HG03457 (cell line): ENCODE data around the gene RFNG.

Experiments used
- ATAC-seq: cut with Tn5 transposase; IDR thresholded peaks from one replicate; pipeline ENCODE4 v1.9.1; 2021; ENCODE audit warnings: moderate number of reproducible peaks; ENCODE audit not compliant: unreplicated experiment

Gene RFNG

DNA sequence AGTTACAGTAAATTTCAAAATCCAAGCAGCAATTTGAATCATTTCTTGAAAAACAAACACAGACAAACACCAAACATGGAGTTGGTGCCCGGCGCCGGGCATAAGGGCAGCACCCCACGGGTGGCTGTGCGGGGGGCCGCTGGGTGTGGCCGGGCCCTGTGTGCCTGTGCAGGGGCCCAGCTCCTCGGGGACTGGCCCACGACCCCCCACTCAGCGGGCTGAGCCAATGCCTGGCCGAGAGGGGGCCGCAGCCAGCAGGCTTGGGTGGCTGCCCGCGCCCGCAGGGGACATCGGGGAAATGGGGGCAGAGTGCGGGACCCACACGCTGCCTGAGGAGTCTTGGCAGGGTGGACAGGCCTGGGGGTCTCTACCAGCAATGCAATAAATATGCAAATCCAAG, 26.8 kb upstream of the RFNG start:
- no peak for ATAC-seq

DNA sequence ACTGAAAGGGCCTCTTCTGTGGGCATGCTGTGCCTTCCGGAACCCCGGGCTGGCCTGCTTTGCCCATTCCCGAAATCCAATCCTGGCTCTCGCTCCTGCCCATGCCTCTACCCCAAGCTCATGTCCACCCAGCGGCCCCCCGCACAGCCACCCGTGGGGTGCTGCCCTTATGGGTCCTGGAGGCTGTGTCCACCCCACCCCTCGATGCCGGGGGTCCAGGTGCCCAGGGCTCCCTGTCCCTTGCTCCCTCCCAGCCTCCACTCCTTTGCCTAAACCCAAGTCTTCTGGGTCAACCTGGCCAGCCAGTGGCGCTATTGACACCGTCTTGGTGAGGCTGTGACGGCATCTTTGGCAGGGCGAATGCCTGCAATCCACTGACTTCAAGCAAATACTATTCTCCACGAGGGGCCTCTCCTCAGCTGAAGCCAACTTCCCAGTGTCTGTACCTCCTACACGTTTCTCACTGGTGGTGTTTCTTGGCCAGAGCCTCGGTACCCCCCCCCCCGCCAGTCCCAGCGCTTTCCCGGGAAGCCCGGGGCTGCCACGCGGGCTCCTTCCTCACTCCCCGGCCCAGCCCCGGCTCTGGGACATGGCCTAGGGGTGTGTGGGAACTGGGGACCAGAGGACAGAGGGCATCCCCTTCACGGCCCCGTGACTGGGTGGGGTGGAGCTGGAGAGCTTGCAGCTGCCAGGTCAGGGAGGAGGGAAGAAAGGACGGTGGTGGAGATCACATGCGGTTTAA, 26.2 kb upstream of the RFNG start:
- ATAC-seq, result no peak

DNA sequence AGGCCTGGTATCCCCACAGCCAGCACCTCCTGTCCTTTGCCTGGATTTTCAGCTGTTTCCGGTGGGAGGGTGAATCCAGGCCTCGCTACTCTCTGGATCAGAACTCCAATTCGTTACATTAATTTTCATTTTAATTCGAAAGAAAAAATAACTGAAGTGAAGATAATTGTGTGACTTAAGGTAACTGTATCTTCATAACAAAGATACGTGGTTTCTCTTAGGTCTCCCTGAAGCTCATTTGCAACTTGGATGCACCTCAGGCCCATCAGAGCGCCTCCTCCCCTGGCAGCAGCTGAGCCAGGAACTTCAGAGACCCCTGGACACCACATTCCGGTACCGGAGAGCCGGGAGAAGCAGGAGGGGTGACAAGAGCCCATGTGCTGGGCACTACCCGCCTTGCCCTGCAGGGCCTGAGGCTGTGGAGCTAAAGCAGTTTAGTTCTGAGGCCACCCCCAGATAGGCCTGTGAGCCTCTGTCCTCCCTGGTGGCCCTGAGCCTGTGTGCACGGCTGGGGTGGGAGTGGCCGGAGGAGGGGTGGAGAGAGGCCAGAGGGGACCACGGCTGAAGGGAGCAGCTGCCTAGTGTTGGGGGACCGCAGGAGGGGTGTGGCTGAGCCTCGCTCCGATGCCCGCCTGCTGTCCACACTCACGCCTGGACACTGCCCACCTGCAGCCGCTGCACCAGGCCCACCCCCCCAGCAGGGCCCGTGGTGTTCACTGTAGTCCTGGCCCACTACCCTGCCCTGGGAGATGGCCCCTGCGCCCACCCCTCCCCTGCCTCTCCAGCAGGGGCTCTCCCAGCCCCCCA, 25.4 kb upstream of the RFNG start:
- ATAC-seq, result no peak

DNA sequence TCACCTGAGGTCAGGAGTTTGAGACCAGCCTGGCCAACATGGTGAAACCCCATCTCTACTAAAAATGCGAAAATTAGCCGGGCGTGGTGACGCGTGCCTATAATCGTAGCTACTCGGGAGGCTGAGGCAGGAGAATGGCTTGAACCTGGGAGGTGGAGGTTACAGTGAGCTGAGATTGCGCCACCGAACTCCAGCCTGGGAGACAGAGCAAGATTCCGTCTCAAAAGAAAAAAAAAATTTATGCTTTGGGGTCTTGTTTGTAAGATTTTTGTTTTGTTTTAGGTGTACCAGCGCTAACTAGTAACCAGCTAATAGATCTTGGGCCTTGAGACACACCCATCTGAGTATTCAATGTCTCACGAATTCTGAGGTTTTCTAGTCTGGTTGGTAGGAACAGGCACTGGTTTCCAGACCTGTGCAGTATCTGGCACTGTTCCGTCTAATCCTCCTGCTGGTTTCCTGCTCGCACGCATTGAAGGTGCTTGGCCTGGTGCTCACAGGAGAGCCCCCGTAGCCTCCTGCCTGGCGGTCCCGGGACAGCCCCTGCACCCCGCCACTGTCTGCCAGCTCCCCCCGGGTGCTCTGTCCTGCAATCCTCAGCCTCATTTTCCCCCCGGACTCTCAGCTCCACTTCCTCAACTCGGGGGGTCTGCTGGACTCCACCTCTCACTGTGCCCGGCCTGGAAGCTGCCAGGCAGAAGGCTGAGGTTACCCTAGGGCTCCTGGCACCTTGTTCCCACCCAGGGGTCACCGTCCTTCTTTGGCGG, 24.6 kb upstream of the RFNG start:
- ATAC-seq, result no peak

DNA sequence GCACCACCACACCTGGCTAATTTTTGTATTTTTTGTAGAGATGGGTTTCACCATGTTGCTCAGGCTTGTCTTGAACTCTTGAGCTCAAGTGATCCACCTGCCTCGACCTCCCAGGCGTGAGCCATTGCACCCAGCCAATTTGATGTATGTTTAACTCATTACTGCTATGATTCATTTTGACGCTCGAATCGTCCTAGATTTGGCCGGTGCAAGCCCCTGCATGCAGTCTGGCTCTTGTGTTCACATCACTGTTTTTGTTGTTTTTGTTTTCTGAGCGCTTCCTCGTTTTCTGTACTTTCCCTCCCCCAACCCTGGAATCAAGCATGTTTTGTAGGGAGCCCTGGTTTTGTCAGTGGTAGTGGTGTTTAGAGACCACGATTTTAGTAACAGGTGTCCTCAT, 21.8 kb upstream of the RFNG start:
- no peak for ATAC-seq

DNA sequence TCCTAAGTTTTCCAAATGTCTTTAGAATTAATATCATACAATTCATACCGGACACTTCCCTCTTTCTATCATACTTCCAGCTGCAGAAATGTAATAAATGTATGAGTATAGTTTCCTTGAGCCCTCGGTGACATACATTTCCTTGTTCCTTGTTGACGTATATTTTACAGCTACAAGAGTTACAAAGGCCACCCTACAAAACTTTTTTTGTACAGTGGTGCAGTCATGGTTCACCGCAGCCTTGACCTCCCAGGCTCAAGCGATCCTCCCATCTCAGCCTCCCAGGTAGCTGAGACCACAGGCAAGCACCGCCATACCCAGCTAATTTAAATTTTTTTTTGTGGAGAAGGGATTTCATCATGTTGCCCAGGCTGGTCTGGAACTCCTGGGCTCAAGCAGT, 21.2 kb upstream of the RFNG start:
- no peak for ATAC-seq

DNA sequence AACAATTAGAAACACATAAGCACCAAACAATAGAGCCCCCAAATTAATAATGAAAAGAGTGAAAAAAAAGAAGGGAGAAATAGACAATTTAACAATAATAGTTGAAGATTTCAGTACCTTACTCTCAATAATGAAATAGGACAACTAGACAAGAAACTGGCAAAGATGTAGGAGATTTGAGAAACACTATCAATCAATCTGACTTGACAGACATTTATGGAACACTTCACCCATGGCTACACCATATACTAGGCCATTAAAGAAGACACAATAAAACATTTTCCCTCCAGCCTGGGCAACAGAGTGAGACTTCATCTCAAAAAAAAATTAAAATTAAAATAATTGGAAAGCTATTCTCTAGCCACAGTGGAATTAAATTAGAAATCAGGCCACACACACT, 19.0 kb upstream of the RFNG start:
- ATAC-seq, result no peak

DNA sequence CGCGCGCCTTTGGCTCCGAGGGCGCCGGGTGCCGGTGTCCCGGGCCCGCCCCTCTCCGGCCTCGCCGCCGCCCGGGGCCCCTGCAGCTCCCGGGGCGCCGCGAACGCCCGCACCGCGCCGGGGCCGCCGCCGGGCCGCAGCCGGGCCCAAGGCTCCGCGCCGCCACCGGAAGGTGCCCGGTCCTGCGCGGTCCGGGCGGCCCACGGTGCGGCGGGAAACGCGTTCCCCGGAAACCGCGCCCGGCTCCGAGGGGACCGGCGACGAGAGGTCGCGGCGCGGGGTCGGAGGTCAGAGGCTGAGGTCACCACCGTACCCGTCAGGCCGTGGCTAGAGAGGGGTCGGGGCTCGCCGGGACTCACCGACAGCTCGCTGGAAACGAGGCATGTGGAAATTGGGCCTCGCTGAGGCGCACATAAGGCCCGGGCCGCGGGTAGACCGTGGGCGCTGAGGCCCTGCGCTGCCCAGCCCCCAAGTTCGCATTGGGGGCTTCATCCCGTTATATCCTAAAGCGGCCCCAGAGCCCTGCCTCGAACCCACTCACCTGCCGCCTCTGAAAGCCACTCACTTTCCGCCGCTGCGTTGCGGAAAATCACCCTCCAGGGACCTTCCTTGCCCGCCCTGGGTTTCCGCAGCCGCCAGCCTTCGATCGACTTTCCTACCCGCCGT, 14.2 kb upstream of the RFNG start, which contains the start of gene DUS1L:
Gene DUS1L, minus strand, starts transcription at position 167 of the 666 bp plus-strand sequence. CDS start 745 bp downstream, outside the sequence.
- no peak for ATAC-seq

DNA sequence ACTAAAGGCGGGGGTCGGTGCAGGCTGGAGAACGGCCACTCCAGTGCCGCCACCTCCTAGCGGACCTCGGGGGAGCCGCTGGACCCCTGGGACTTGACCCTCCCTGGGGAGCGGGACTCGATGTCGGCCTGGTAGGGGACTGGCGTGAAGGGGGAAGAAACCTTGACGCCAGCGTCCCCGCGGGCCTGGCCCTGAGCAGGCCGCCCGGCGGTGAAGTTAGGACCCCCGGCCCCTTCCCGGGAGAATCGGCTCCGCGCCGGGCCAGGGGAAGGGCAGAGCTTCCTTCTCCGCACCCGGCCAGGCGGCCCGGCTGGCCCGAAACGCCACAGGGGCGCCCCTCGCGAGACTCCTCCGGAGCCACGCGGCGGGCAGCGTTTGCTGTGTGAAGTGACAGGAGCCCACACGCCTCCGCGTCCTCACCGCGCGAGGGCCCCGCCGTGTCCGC, 13.6 kb upstream of the RFNG start:
- ATAC-seq, result no peak

DNA sequence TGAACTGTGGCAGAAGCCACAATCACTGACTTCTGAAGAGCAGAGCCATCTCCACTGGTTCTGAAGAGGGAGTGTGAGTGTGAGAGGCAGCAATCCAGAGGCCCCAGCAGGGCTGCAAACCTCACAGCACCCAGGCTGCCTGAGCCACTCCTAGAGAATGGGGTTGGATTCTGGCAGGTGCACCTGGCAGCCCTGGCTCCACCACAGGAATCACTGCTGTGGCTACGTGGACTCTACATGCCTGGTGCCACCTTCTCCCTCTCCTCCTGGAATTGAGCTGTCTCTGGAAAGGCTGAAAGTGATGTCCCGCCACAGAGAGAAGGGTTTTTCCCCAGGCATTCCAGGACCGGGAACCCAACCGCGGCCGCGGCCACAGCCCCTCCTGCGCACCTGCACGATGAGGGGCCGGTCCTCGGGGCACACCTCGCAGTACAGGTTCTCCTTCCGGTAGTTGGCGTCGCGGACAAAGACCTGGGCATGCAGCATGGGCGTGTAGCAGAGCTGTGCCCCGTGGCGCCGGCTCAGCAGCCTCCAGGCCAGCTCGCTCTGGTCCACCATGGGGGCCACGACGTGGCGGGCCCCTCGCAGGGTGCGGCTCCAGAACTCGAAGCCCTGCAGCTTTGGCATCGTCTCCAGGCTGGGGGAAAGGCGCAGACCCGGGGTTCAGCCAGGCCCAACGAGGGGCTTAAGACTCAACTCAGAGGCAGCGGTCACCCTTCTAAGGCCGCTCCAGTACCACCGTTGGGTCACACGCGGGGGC, 13.0 kb upstream of the RFNG start:
- ATAC-seq, result no peak

DNA sequence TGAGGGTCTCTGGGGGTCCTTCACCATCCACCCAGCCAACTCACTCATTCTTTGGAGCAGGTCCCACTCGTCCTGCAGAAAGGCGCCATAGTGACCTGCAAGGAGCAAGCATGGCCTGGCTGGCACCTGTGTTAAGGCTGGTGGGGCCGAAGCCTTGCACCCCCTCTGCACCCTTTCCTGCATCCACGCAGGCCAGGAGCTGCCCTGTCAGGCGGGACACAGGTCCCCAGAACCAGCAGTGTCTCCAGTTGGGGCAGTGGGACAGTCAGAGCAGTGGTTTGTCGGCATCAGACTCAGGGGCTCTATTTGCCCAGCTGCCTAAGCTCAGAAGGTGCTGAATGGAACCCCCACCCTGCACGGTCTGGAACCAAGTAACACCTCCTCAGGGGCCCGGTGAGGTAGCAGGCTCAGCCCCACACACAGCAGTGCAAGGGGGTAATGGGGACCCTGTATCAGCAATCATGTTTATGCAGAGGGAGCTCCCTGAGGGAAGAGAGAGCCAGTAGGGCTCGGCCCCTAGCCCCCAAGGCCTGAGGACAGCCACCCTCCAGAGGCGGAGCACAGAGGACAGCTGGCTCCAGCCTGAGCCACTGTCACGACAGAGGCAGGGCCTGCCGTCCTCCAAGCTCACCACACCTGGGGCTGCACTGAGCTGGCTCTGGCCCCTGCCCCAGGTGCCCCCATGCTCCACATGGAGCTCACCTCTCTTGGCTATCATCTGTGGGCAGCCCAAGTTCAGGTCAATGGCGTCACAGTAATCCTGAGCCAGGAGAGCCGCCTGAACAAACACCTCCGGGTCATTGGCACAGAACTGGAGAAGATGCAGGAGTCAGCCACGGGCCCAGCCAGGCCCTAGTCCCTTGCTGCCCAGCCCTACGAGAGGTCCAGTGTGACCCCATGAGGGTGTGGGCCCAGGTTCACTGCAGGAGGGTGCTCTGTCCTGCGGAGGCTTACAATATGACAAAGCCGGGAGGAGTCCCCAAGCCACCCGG, 12.1 kb upstream of the RFNG start:
- no peak for ATAC-seq

DNA sequence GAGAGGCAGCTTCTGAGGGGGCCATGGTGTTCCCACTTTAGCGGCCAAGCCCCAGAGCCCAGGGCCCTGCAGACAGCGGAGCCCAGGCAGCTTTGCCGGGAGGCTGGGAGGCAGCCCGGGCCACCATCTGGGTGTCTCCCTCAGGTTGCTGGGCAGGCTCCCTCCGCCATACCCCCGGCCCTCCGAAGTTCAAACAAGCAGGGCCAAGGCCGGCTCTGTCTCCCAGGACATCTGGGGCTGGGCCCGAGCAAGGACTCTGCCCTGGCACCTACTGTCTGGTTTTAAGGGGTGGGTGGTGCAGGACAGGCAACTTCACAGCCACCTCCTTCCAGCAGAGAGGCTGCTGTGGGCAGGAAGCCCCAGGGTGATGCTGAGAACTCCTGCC, 11.4 kb upstream of the RFNG start:
- ATAC-seq, result no peak

DNA sequence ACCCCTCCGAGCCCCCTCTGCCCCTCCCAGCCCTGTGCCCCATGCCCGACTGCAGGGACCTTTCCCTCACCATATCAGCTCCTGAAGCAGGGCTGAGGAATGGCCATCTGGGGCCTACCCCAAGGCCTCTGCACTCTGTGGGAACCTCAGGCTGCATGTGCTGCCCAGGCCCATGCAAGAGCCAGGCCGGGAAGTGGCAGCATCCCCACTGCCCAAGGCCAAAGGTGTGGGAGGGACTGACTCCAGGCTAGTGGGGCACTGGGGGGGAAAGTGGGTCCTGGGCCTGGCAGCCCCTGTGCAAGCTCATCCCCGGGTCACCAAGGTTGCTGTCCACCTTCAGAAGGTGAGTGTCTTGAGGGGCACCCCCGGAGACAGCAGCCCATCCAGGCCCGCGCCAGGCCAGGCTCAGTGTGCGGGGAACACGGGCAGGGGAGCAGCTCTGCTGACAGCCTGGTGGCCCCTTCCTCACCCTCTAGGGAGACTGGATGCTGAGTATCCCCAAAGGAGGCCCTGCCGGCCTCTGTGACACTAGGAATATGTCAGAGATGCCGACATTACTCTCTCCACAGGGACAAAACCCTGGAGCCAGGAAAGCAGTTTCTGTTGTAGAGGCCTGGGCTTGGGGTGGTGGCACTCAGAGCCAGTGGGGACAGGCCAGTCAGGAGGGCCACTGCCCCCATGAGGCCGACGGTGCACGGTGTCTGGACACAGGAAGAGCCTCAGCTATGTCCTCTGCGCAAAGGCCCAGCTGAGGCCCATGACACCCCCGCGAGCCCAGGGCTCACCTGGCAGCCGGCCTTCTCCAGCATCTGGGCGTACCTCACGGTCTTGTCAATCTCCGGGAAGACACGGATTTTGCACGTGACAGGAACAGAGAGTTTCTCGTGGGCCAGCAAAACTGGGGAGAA, 10.7 kb upstream of the RFNG start:
- ATAC-seq, result no peak

DNA sequence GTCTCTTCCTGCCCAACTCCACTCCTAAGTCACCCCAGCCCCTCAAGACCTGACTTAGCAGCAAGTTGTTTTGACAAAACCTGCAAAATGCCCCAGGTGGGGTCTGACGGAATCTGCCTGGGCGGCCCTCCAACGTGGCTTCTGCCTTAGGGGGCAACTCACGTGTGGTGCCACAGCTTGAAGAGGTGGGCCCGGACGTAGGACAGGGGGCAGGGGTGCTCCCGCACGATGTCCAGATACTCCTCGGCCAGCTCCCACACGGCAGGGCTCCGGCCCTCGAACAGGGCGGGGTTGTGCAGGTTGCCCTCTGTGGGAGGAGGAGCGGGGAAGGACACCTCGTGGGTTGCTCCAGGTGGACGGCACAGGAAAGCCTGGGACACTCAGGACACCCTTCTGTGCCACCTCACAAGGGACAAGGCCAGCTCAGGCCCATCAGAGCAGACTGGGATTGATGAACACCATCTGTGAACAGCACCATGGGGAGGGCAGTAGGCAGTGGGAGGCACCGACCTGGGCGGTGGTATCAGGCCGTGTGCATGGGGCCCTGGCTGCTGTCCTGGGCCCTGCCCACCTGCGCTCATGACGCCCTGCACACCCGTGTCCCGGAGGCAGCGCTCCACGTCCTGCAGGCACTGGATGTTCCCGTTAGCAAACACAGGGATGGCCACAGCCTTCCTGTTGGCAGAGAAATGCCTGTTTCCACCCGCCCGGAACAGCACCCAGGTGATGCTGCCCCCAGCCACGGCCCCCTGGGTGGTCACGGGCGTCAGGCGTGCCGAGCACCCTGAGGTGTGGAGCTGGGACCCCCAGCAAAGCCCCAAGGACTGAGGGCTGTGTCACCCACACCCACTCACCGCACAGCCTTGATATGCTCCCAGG, 9.7 kb upstream of the RFNG start:
- no peak for ATAC-seq

DNA sequence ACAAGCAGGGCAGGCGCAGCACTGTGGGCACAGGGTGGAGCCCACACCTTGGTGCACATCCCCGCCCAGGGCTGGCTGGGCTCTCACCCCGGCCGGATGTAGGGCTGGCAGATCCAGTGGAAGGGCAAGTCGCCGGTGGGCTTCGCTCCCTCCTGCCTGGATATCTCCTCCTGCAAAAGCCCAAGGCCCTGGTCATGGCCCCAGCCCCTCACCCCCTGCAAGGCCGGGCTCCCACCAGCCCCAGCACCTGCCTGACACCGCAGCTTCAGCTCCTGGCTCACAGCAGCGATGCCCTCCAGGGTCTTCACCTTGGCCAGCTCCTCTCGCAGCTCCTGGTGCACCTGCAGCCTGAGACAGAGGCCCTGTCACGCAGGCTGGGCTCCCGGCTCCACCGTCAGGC, 9.0 kb upstream of the RFNG start:
- ATAC-seq, result no peak

DNA sequence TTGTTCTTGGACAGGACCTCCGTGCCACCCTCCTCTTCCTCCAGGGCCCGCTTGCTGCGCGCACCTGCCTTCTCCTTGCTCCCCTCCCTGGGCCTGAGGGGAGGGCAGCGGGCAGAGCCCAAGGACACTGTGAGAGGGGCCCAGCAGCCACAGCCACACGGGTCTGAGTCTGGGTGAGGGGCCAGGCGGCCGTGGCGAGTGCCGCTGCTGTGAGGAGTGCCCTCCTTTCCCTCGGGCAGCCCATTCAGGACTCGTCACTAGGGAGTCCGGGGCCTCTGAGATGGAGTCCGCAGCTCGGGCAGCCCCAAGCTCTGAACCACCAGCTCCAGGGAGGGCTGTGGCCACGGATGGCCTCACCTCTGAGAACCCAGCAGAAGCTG, 8.4 kb upstream of the RFNG start:
- ATAC-seq, result no peak
